Measurements from ENCODE around the gene CPLANE2.

CPLANE2 gene

GRCh38 chr1:16279186-16279585, 42.2 kb upstream of the CPLANE2 start:
- Histone ChIP-seq H3K4me1 (ENCODE audit: low read length) (no peaks in the 10 kb centered on the region), H3K9ac (ENCODE audit: low read length) (no peak overlapping the region), H3F3A (ENCODE audit: insufficient read depth, low read length) (no peaks in the 10 kb centered on the region), H3K36me3 (replicated peaks; ENCODE audit: insufficient read depth, low read length) (no peaks in the 10 kb centered on the region), H3K79me2 (ENCODE audit: low read length) (0 out of 2 replicates have a peak, but pooled peaks cover 3% of the 10 kb centered on the region), H4K20me1 (ENCODE audit: insufficient read depth, low read length) (no peaks in the 10 kb centered on the region), H3K4me2 (ENCODE audit: low read depth, low read length) (no peak overlapping the region), H3K9me3 (replicated peaks; ENCODE audit: insufficient read depth, low read length) (no peaks in the 10 kb centered on the region), H3K27me3 (replicated peaks; ENCODE audit: insufficient read depth, low read length) (no peaks in the 10 kb centered on the region), H3K9me2 (replicated peaks; ENCODE audit: insufficient read depth, low read length) (no peaks in the 10 kb centered on the region), H2AFZ (ENCODE audit: low read length) (no peak overlapping the region), H3K27ac (ENCODE audit: low read length) (no peak overlapping the region), H3K4me3 (ENCODE audit: low read length) (no peak overlapping the region)
- no peak for DNase-seq
- no peak for TF ChIP-seq EZH2phosphoT487 (IDR thresholded peaks at IDR 0.05; ENCODE audit: low read length)
- TF ChIP-seq CTCF (IDR thresholded peaks at IDR 0.05; ENCODE audit: low read length), result no peak
- no peak for TF ChIP-seq EZH2 (optimal IDR thresholded peaks at IDR 0.05; ENCODE audit: low read depth, low read length)

GRCh38 chr1:16276302-16277030, 39.5 kb upstream of the CPLANE2 start:
- no peaks in the 10 kb centered on the region for H3K9me2 ChIP-seq (replicated peaks; ENCODE audit: insufficient read depth, low read length)
- TF ChIP-seq EZH2 (optimal IDR thresholded peaks at IDR 0.05; ENCODE audit: low read depth, low read length) (no peak), CTCF (IDR thresholded peaks at IDR 0.05; ENCODE audit: low read length) (no peak), EZH2phosphoT487 (IDR thresholded peaks at IDR 0.05; ENCODE audit: low read length) (no peak)
- no peak overlapping the region for H2AFZ ChIP-seq (ENCODE audit: low read length)
- H3K27ac ChIP-seq (ENCODE audit: low read length), result no peak overlapping the region
- no peak for DNase-seq
- no peaks in the 10 kb centered on the region for H3K36me3 ChIP-seq (replicated peaks; ENCODE audit: insufficient read depth, low read length)
- H3K9ac ChIP-seq (ENCODE audit: low read length), result no peak overlapping the region
- H4K20me1 ChIP-seq (ENCODE audit: insufficient read depth, low read length), result no peaks in the 10 kb centered on the region
- H3K79me2 ChIP-seq (ENCODE audit: low read length), result no peaks in the 10 kb centered on the region
- no peak overlapping the region for H3K4me2 ChIP-seq (ENCODE audit: low read depth, low read length)
- H3K4me1 ChIP-seq (ENCODE audit: low read length), result no peaks in the 10 kb centered on the region
- no peaks in the 10 kb centered on the region for H3K9me3 ChIP-seq (replicated peaks; ENCODE audit: insufficient read depth, low read length)
- H3F3A ChIP-seq (ENCODE audit: insufficient read depth, low read length), result no peaks in the 10 kb centered on the region
- H3K4me3 ChIP-seq (ENCODE audit: low read length), result no peak overlapping the region
- H3K27me3 ChIP-seq (replicated peaks; ENCODE audit: insufficient read depth, low read length), result no peaks in the 10 kb centered on the region

GRCh38 chr1:16275591-16275990, 38.6 kb upstream of the CPLANE2 start:
- Histone ChIP-seq H3K79me2 (ENCODE audit: low read length) (no peaks in the 10 kb centered on the region), H3K36me3 (replicated peaks; ENCODE audit: insufficient read depth, low read length) (no peaks in the 10 kb centered on the region), H3K9ac (ENCODE audit: low read length) (no peak overlapping the region), H2AFZ (ENCODE audit: low read length) (no peak overlapping the region), H3K27me3 (replicated peaks; ENCODE audit: insufficient read depth, low read length) (no peaks in the 10 kb centered on the region), H3K4me2 (ENCODE audit: low read depth, low read length) (no peak overlapping the region), H3K9me3 (replicated peaks; ENCODE audit: insufficient read depth, low read length) (no peaks in the 10 kb centered on the region), H3F3A (ENCODE audit: insufficient read depth, low read length) (no peaks in the 10 kb centered on the region), H4K20me1 (ENCODE audit: insufficient read depth, low read length) (no peaks in the 10 kb centered on the region), H3K4me3 (ENCODE audit: low read length) (no peak overlapping the region), H3K27ac (ENCODE audit: low read length) (no peak overlapping the region), H3K4me1 (ENCODE audit: low read length) (no peaks in the 10 kb centered on the region), H3K9me2 (replicated peaks; ENCODE audit: insufficient read depth, low read length) (no peaks in the 10 kb centered on the region)
- DNase-seq, result no peak
- no peak for TF ChIP-seq EZH2phosphoT487 (IDR thresholded peaks at IDR 0.05; ENCODE audit: low read length)
- no peak for TF ChIP-seq EZH2 (optimal IDR thresholded peaks at IDR 0.05; ENCODE audit: low read depth, low read length)
- no peak for TF ChIP-seq CTCF (IDR thresholded peaks at IDR 0.05; ENCODE audit: low read length)

Measured in MM.1S (cell line).